H1 (cell line): Measurements from ENCODE around the gene TARP.

Experiments used
- MAX ChIP-seq: IDR thresholded peaks from 2 replicates; pipeline ENCODE4 v1.6.1; 2012; ENCODE audit warnings: inconsistent platforms
- POLR2A ChIP-seq, 2 experiments: IDR thresholded peaks; 1 replicate in 1 of 2; 2 replicates in 1 of 2; pipeline ENCODE4 v1.6.1; 2011; ENCODE audit warnings: low read depth in 2 of 2, low read length in 2 of 2, mild to moderate bottlenecking in 2 of 2; ENCODE audit errors: control extremely low read depth in 1 of 2
- POLR2AphosphoS5 ChIP-seq: IDR thresholded peaks from 2 replicates; pipeline ENCODE4 v1.6.1; 2011; ENCODE audit warnings: low read depth, low read length
- TF ChIP-seq, protein P1 (sequence below), 3 experiments: IDR thresholded peaks; 1 replicate in 2 of 3; 2 replicates in 1 of 3; pipeline versions ENCODE4 v1.5.1 to v1.6.1; 2011; ENCODE audit warnings: low read length in 3 of 3, mild to moderate bottlenecking in 3 of 3, inconsistent platforms in 2 of 3, low read depth in 1 of 3, moderate library complexity in 1 of 3; ENCODE audit not compliant: insufficient read depth in 1 of 3; ENCODE audit errors: control extremely low read depth in 1 of 3

- TF ChIP-seq MAX = no peak
- TF ChIP-seq, protein P1, sequence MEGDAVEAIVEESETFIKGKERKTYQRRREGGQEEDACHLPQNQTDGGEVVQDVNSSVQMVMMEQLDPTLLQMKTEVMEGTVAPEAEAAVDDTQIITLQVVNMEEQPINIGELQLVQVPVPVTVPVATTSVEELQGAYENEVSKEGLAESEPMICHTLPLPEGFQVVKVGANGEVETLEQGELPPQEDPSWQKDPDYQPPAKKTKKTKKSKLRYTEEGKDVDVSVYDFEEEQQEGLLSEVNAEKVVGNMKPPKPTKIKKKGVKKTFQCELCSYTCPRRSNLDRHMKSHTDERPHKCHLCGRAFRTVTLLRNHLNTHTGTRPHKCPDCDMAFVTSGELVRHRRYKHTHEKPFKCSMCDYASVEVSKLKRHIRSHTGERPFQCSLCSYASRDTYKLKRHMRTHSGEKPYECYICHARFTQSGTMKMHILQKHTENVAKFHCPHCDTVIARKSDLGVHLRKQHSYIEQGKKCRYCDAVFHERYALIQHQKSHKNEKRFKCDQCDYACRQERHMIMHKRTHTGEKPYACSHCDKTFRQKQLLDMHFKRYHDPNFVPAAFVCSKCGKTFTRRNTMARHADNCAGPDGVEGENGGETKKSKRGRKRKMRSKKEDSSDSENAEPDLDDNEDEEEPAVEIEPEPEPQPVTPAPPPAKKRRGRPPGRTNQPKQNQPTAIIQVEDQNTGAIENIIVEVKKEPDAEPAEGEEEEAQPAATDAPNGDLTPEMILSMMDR (IDR thresholded peaks at IDR 0.05; ENCODE audit: control extremely low read depth in 1 of 3, insufficient read depth in 1 of 3, low read depth in 1 of 3, low read length in 3 of 3) = no peak
- TF ChIP-seq POLR2A (IDR thresholded peaks at IDR 0.05; ENCODE audit: control extremely low read depth in 1 of 2, low read depth in 2 of 2, low read length in 2 of 2) = no peak
- no peak for TF ChIP-seq POLR2AphosphoS5
Observed at GRCh38 chr7:38323156-38323555, 49.7 kb upstream of the TARP start.
